Activated naive CD4-positive, alpha-beta T cell treated with anti-CD3 and anti-CD28 coated beads, Interleukin-2, amount 50 U/mL, for 72 hours (primary cell): ENCODE data around the gene RHBDL1. TPM values are rescaled to one million over a fixed set of nuclear protein-coding genes. Genes with fewer than 3 reads are reported as not detected.
"Not testable (repeated sequence)": the region's sequence is repeated elsewhere in the genome, so short reads cannot be mapped to it uniquely, and the experiment has no call there.

ENCODE experiments used
- ATAC-seq, 2 donors: fragments of 150-1000 bp; cut with Tn5 transposase; 2 replicates each; pipeline ENCODE4 v1.10.0; 2021; ENCODE audit warnings: mild to moderate bottlenecking in 2 of 2, moderate library complexity in 2 of 2
- DNase-seq, 2 donors: peaks; one replicate each; pipeline ENCODE4 v3.0.0; 2021 to 2022; ENCODE audit warnings: low spot score in 2 of 2
- H3K27ac Mint-ChIP-seq, 2 donors: one replicate each; pipeline ENCODE4 v1.8.0; 2022; ENCODE audit warnings: mild to moderate bottlenecking in 2 of 2, mixed read lengths in 2 of 2
- H3K36me3 Mint-ChIP-seq, 2 donors: one replicate each; pipeline ENCODE4 v1.8.0; 2022; ENCODE audit warnings: mixed read lengths in 2 of 2
- H3K9me3 Mint-ChIP-seq, 2 donors: one replicate each; pipeline ENCODE4 v1.8.0; 2022; ENCODE audit warnings: mixed read lengths in 2 of 2
- total RNA-seq, 2 donors: library from RNA; stranded (reverse); gene quantifications; one replicate each; pipeline ENCODE4 v1.2.3, GENCODE V29; 2022

Gene RHBDL1
- total RNA-seq, 2 donors from 2014 or later = 1.3 to 4.6 TPM

DNA sequence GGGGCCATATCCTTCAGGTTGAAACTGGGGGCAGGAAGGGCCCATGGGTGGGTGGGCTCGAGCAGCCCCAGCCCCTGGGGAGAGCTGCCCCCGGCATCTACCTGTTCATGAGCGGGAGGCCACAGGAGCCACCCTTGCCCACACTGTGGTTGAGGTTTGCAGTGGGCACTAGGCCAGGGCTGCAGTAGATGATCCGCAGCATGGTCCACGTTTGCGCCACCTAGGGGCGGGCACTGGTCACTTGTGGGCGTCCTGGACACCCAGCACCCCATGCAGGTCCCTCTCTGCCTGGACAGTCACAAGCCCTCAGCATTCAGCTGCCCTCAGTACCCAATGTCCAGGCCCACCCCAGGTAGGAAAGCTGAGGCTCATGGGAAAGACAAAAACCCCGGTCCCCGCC lies 10.5 kb downstream of the RHBDL1 start:
- Mint-ChIP-seq H3K9me3 (no peaks in the 10 kb centered on the region), H3K36me3 (peaks cover 5 to 22% of the 10 kb centered on the region in 2 donors), H3K27ac (peak overlapping the region in 1 of 2 donors; percentile 4)
- ATAC-seq (no peak), DNase-seq (peak in 1 of 2 donors; percentile 56)

DNA sequence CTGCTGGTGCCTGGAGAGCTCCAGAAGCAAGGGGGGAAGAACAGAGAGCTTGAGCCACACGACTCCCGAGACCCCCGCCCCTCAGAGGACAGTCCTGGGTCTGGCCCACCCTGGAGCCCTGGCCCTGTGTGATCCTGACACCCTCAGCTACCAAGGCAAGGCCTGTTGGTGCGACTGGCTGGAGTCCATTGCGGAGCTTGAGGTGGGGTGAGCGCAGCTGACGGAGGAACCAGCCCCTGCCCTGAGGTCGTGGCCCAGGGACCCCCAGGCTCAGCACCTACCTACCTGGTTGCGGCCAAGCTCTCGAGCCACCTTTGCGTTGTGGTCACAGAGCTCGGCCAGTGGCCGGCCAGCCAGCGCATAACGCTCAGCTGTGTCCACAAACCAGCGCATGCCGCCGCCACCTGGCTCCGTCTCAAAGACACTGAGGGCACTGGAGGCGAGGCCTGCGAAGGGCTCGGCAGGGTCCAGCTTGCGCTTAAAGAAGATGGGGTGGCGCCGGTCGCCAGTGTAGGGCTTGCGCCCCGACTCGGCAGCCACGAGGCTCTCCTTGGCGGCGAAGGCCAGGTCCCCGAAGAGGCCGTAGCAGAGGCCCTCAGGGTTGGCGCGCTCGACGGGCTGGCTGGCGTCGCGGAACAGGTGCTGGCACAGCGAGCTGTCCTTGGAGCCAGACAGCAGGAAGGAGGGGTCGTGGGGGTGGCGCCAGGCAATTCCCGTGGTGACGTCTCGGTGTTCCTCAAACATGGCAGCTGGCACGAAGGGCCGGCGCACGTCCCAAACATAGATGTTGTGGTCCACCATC lies 11.2 kb downstream of the RHBDL1 start:
- peak overlapping the region in 1 of 2 donors; percentile 4 for H3K27ac Mint-ChIP-seq
- peaks cover 5 to 19% of the 10 kb centered on the region in 2 donors for H3K36me3 Mint-ChIP-seq
- peak in 1 of 2 donors; percentile 56 for DNase-seq
- no peaks in the 10 kb centered on the region for H3K9me3 Mint-ChIP-seq
- ATAC-seq = no peak

DNA sequence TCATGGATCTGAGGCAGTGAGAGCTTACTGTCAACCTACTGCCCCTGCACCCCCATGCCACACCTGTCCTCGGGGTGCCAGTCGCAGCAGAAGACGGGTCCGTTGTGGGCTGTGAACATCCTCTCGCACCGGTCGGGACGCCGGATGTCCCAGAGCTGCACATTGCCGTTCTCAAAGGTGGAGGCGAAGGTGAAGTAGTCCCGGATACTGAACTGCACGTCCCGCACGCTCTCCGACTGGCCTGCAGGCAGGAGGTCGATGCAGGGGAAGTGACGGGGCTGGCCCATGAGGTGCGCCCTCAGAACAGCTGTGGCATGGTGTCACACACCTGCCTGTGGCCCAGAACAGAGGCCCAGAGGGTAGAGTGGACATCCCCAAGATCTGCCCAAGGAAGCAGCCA lies 12.0 kb downstream of the RHBDL1 start:
- ATAC-seq (no peak), DNase-seq (no peak)
- peaks cover 3 to 11% of the 10 kb centered on the region in 2 donors for H3K36me3 Mint-ChIP-seq
- H3K27ac Mint-ChIP-seq = no peak overlapping the region
- no peaks in the 10 kb centered on the region for H3K9me3 Mint-ChIP-seq

DNA sequence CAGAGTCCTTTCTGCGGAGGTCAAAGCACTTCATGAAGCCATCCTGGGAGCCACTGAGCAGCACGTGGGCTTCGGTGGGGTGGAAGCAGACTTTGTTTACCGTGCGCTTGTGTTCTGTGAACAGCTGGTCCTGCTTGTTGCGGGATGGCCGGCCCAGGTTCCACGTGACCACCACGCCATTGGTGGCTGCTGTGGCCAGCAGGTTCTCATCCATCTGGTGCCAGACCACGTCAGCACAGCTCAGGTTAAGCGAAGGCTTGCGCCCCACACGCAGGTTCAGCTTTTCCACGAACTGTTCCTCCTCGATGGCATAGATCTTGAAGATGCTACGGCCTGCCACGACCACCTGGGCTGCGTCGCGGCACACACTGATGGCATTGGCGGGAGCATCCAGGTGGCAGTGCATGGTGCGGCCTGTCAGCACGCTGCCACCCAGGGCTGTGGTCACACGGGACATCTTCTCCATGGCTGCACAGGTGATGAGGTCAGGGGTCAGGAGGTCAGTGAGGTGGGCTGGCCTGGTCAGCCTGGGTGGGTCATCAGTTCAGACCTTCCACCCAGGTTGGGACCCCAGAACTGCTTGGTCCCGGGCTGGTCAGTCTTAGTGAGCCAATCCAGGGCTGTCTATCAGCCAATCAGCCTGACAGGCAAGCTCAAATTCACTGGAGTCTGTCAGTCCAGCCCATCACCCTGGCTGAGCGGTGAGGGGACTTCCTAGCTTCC lies 13.9 kb downstream of the RHBDL1 start:
- Mint-ChIP-seq H3K36me3 (peaks cover 0 to 6% of the 10 kb centered on the region in 2 donors), H3K27ac (peak overlapping the region; percentile 95), H3K9me3 (no peaks in the 10 kb centered on the region)
- DNase-seq = peak in 1 of 2 donors; percentile 56
- ATAC-seq = peak in 1 of 2 donors; percentile 2

DNA sequence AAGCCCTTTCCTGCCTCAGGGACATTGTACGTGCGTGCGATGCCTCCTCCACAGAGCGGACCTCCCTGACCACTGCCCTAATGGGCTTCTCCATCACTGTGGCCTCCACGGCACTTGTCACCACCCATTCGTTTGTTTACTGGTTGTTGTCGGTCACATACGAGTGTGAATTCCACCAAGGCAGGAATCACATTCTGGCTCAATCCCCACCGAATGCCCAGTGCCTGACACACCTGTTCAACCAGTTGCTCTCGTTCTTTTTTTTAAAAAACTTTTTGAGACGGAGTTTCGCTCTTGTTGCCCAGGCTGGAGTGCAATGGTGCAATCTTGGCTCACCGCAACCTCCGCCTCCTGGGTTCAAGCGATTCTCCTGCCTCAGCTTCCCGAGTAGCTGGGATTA lies 15.8 kb downstream of the RHBDL1 start:
- H3K36me3 Mint-ChIP-seq, DNase-seq, ATAC-seq, H3K9me3 Mint-ChIP-seq: not testable (repeated sequence)
- H3K27ac Mint-ChIP-seq = peak overlapping the region in 1 of 2 donors; percentile 95

DNA sequence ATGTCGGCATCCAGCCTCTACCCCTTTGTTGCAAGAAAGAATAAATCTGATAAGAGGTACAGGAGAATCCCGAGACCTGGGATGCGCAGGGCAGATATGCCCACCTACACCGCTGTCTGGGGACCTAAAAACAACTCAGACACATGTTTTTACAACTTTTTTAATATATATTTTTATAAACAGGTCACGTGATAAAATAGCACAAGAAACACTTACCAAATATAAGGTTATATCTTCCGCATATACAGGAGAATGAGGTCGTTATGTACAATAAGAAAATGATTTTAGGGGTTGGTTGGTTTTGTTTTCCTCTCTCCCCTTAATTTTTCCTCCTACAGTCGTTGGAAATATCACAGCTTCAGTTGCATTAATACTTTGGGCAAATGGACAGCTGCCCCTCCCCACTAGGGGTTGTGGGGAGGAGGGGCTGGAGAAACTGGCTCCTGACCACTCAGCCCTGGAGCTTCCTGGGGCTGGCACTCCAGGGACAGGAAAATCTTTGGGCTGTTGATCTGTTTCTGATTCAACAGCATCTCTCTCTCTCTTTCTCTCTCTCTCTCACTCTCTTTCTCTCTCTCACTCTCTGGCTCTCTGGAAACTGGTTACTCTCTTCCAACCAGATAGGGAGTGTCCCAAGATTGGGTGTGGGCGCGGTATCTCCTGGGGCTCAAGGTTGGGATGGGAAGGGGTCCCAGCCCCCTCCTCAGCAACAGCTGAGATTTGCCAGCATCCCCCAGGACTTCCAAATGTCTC lies 17.1 kb downstream of the RHBDL1 start:
- Mint-ChIP-seq H3K27ac (peak overlapping the region in 1 of 2 donors; percentile 95), H3K36me3 (peaks cover 0 to 5% of the 10 kb centered on the region in 2 donors), H3K9me3 (no peaks in the 10 kb centered on the region)
- DNase-seq (no peak), ATAC-seq (no peak)

DNA sequence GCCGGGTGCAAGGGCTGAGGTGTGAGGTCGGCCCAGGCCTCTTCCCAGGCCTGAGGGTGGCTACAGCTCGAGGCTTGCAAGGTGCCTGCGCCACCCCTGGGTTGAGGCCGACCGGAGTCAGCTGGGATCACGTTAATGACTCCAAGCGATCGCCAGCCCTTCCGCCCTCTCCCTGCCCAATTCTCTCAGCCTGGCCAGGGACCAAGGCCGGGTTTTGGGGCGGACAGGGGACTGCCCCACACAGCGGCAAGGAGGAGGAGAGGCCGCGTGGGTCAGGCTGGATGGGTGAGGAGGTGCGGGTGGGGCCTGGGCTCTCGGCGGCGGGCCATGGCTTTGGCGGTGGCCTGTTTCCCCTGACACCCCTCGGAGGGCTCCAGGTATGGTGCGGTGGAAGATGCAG lies 17.9 kb downstream of the RHBDL1 start:
- peaks cover 0 to 5% of the 10 kb centered on the region in 2 donors for H3K36me3 Mint-ChIP-seq
- ATAC-seq (no peak), DNase-seq (no peak)
- no peaks in the 10 kb centered on the region for H3K9me3 Mint-ChIP-seq
- H3K27ac Mint-ChIP-seq = no peak overlapping the region

DNA sequence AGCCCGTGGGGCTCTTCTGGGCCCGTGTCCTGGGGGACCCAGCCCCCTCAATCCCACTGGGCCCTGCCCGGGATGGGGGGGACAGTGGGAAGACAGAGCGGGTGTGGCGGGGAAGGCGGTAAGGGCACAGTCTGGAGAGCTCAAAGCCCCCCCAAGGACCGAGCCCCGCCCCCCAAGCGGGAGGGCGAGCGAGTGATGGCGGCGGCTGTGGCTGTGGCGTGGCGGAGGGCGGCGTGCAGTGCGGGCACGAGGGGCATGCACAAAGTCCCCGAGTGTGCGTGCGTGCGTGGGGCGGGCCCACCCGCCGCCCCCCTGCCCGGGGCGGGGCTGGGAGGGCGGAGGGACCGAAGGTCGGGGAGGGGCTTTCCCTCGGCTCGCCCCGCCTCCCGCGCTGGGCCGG lies 18.3 kb downstream of the RHBDL1 start:
- peaks cover 0 to 5% of the 10 kb centered on the region in 2 donors for H3K36me3 Mint-ChIP-seq
- no peak for ATAC-seq

DNA sequence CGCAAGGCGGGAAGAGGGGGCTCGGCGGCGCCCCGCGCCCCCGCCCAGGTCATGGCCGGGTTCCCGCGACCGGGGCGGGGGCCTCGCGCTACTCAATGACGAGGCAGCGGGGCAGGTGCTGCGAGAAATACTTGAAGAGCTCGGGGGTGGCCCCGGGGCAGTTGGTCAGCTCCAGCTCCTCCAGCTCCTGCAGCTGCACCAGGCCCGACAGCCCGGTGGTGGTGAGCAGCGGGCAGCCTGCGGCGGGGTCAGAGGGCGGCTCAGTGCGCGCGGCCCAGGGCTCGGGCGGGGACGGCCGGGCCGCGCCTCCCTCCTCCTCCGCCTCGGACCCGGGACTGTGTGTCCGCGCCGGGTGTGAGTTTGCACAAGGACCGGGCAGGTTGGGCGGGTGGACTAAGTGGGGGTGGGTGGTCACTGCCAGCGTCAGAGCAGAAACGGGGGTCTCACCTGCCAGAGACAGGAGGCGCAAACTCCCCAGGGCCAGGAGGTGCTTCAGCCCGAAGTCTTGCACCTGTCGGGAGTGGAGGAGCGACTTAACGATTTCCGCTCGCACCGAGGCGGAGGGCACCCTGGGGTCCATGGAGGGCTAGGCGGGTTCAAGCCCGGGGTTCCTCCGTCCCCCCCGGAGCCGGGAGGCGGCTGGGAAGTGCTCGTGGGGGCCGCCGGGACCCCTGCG lies 18.9 kb downstream of the RHBDL1 start:
- DNase-seq (no peak), ATAC-seq (no peak)
- Mint-ChIP-seq H3K27ac (no peak overlapping the region), H3K36me3 (peaks cover 0 to 5% of the 10 kb centered on the region in 2 donors), H3K9me3 (no peaks in the 10 kb centered on the region)

More for the DNA sequence above, 18.3 kb downstream of the RHBDL1 start:
- Mint-ChIP-seq H3K9me3 (no peaks in the 10 kb centered on the region), H3K27ac (no peak overlapping the region)
- DNase-seq = no peak

DNA sequence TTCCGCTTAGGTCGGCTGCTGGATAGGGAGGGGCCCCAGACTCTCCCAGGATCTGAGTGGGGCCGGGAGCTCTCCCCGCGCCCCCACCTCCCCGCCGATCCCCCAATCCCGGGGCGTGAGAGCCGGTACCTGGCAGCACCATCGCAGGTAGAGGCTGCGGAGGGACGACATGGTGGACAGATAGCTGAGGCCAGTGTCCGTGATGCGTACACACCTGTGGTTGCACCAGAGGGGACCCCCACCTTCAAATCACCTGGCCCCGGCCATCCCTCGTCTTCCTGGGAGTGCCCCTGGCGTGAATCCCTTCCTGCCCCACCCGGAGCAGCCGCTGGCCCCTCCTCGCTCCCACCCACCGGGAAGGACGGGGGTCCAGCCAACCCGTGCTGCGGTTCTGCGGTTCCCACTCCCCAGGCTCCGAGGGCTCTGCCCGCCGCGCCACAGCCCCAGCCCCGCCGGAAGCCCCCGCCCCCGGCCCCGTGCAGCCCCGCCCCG lies 19.4 kb downstream of the RHBDL1 start:
- Mint-ChIP-seq H3K9me3 (no peaks in the 10 kb centered on the region), H3K36me3 (peaks cover 0 to 5% of the 10 kb centered on the region in 2 donors), H3K27ac (no peak overlapping the region)
- DNase-seq (no peak), ATAC-seq (peak in 1 of 2 donors; percentile 2)

DNA sequence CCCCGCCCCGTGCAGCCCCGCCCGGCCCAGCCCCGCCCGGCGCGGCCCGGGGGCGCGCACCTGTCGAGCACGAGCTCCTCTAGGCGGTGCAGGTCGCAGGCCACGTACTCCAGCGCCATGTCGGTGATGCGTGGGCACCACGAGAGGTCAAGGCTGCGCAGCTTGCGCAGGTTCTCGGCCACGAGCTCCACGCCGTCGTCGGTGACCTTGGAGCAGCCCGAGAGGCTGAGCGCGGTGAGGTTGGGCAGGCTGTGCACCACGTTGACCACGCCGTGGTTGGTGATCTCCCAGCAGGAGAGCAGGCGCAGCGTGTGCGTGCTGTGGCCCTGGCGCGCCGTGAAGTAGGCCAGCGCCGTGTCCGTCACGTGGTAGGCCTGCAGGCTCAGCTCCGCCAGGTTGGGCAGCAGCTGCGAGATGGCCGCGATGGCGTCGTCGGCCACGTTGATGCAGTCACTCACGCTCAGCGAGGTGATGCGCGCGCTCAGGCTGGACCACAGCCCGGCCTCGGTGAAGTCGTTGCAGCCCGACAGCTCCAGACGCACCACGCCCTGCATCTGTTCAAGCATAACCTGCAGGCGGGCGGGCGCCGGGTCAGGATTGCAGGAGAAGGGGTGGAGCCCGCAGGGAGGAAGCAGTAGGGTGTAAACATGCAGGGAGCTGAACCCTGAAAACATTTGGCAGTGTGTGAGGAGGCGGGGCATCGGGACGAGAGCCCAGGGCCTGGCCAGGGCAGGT lies 20.1 kb downstream of the RHBDL1 start:
- peak; percentile 82 to 83 for DNase-seq
- ATAC-seq = peak; percentile 82 to 85
- Mint-ChIP-seq H3K27ac (peak overlapping the region in 1 of 2 donors; percentile 22), H3K9me3 (no peaks in the 10 kb centered on the region), H3K36me3 (peaks cover 0 to 5% of the 10 kb centered on the region in 2 donors)

DNA sequence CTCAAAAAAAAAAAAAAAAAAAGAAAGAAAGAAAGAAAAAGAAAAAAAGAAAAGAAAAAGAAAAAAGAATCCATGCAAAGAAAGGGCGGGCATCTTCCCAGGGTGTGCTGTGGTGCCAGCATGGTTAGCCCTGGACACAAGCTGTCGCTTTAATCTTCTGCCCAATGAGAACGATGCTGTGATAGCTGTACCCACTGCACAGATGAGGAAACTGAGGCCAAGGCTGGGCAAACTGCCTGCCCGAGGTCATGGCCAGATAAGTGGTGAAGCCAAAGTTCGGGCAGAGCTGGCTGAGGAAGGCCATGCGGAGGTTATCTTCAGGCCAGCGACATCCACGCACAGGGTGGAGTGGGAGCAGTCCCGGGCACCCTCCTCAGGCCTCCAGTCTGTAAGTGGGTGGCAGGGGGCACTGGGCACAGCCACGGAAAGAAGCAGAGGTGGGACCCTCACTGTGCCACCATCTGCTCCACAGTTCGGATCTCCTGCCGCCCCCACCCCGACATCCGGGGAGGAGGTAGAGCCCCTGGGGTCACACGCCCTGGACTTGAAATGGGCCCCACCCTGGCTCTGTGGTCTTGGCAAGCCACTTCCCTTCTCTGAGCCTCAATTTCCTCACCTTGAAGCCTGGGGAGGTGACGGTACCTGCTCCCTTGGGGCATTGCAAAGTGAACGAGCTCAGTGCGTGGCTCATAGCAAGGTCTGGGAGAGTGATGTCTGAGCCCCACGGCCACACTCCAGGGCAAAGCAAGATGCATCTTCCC lies 23.6 kb downstream of the RHBDL1 start:
- DNase-seq (no peak), ATAC-seq (no peak)
- peaks cover 0 to 5% of the 10 kb centered on the region in 2 donors for H3K36me3 Mint-ChIP-seq
- no peak overlapping the region for H3K27ac Mint-ChIP-seq
- H3K9me3 Mint-ChIP-seq = no peaks in the 10 kb centered on the region

DNA sequence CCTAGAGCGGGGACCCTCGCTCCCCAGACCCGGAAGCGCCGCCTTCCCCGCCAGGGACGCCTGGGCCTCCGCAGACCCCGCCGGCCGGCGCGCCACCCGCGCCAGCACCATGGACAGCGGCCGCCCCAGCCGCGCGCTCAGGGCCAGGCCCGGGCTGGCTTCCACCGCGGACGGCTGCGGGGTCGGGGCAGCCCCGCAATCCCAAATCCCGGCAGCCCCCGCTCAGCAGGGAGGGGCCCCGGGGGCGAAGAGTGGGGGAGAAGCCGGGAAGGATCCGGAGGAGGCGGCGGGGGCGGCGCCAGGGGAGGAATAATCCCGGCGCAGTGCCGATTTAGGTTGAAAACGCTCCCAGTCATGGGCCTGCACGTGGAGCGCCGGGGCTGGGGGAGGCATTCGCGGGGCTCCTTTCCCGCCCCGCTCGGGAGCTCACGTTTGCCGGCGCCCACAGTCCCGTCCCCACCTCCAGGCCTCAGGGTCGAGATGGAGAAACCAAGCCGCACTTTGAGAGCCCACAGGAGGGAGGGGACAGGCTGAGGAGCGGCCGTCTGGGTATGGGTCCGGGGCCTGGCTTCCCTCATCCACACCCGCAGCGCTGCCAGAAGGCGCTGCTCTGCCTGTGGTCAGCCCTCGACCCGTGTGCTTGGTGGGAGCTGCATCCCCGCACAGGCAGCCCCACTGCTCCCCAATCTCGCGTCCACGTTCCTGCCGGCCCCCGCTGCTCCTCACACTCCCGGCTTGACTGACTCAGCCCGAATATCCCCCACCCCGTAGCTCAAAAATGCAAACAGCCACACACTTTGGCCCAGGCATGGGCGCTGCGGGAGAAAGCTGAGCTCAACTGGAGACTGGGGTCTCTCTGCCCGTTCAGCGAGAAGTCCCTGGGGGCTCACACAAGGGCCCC lies 25.5 kb downstream of the RHBDL1 start:
- peak in 1 of 2 donors; percentile 43 for ATAC-seq

DNA sequence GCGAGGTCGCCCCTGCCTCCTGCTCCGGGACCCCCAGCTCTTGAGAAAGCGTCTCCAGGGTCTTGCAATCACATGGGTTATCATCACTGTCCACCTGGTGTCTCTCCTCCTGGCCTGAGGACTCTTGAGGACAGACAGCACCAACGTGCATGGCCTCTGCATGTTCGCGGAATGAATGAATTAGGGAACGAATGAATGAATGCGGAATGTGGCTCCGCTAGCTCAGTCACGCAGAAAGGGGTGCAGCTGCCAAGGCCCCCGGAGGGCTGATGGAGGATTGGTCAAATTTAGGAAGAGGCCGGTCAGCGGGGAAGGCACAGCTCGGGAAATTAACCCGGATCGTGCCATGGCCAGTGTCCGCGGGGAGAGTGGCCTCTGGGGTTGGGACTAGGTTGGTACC lies 26.9 kb downstream of the RHBDL1 start:
- ATAC-seq = no peak
- H3K36me3 Mint-ChIP-seq = no peaks in the 10 kb centered on the region
- H3K27ac Mint-ChIP-seq = no peak overlapping the region
- DNase-seq = no peak
- H3K9me3 Mint-ChIP-seq = no peaks in the 10 kb centered on the region

More for the DNA sequence above, 25.5 kb downstream of the RHBDL1 start:
- no peaks in the 10 kb centered on the region for H3K36me3 Mint-ChIP-seq
- no peaks in the 10 kb centered on the region for H3K9me3 Mint-ChIP-seq
- H3K27ac Mint-ChIP-seq = no peak overlapping the region
- DNase-seq = peak in 1 of 2 donors; percentile 67
